Stimulated activated CD8-positive, alpha-beta memory T cell treated with anti-CD3 and anti-CD28 coated beads, Interleukin-4, amount 100 ng/mL, for 24 hours (primary cell): ENCODE results near the gene CALR3.

ENCODE experiments used
- DNase-seq: peaks from one replicate; pipeline ENCODE4 v3.0.0-alpha.2; 2020; ENCODE audit warnings: low read depth

Gene CALR3

GRCh38 chr19:16429066-16429758 is 66.8 kb downstream of the CALR3 start:
- no peak for DNase-seq
